Muscle layer of colon (tissue), 2 donors: Measurements from ENCODE around the gene RERGL.

Experiments
- H3K27ac ChIP-seq: one replicate; pipeline ENCODE4 v1.7.0; 2013; ENCODE audit warnings: low read depth, mild to moderate bottlenecking, low read length, moderate library complexity
- H3K27me3 ChIP-seq, 2 donors: one replicate each; pipeline ENCODE4 v1.7.0; 2013; ENCODE audit warnings: low read length in 2 of 2, mild to moderate bottlenecking in 2 of 2; ENCODE audit not compliant: insufficient read depth in 2 of 2, control insufficient read depth in 1 of 2
- H3K36me3 ChIP-seq: one replicate; pipeline ENCODE4 v1.7.0; 2013; ENCODE audit warnings: mild to moderate bottlenecking, low read length; ENCODE audit not compliant: insufficient read depth
- H3K4me1 ChIP-seq: one replicate; pipeline ENCODE4 v1.7.0; 2013; ENCODE audit warnings: mild to moderate bottlenecking, low read length; ENCODE audit not compliant: insufficient read depth
- H3K4me3 ChIP-seq, 2 donors: one replicate each; pipeline ENCODE4 v1.7.0; 2013; ENCODE audit warnings: low read length in 2 of 2, low read depth in 1 of 2, mild to moderate bottlenecking in 1 of 2, moderate library complexity in 1 of 2
- H3K9ac ChIP-seq: one replicate; pipeline ENCODE4 v1.7.0; 2013; ENCODE audit warnings: low read length
- H3K9me3 ChIP-seq: one replicate; pipeline ENCODE4 v1.7.0; 2013; ENCODE audit warnings: mild to moderate bottlenecking, low read length
- donor health status: abdominal sarcoma.
- donor health status: Adenocarcinoma of cecum.

The RERGL gene, protein sequence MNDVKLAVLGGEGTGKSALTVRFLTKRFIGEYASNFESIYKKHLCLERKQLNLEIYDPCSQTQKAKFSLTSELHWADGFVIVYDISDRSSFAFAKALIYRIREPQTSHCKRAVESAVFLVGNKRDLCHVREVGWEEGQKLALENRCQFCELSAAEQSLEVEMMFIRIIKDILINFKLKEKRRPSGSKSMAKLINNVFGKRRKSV

DNA sequence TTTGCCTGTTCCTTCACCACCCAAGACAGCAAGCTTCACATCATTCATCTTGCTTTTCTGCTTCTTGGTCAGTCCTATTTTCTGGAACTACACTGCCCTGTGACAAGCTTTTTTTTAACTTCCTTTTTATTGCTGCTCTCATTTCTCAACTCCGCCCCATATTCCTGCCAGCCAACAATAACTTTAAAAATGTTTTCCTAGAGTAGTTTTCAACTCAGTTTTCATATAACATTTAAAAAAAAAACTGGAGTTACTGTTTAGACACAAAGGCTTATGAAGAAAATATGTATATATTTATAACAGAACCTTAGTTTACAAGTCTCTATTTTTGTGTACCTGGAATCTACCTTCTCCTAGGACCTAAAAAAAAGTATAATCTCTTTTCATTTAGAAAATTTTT, at the start of gene RERGL:
RERGL (minus strand) TSS at position 101 of the 400 bp plus-strand sequence; CDS start at position 48, 53 bp downstream.
- H3K36me3 ChIP-seq, result no peaks in the 10 kb centered on the region
- H3K4me1 ChIP-seq, result no peaks in the 10 kb centered on the region
- H3K27ac ChIP-seq, result no peak within 1 kb of the TSS
- H3K27me3 ChIP-seq, result no peaks in the 10 kb centered on the region
- no peak within 1 kb of the TSS for H3K4me3 ChIP-seq
- H3K9ac ChIP-seq, result no peak within 1 kb of the TSS
- H3K9me3 ChIP-seq, result no peaks in the 10 kb centered on the region

DNA sequence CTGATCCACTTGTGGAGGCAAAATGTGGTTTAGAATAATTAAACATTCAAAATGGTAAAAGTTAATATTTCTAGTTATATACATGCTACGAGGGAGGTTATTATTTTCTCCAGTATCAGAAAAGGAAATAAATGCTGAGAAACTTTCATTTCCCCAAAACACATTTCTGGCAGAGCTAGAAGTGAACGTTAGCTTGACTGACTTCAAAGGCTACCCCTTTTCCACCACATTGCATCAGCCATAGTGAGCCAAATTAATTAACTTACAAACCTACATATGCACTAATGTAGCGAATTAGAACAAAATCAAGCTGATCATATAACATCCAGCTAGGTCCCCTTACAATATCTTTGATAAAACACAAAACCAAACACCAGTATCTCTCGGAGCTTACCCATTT, 49.3 kb upstream of the RERGL start:
- Histone ChIP-seq H3K27me3 (no peaks in the 10 kb centered on the region), H3K36me3 (no peaks in the 10 kb centered on the region), H3K9me3 (no peaks in the 10 kb centered on the region), H3K27ac (no peak overlapping the region), H3K4me3 (no peak overlapping the region), H3K9ac (no peak overlapping the region), H3K4me1 (no peaks in the 10 kb centered on the region)

DNA sequence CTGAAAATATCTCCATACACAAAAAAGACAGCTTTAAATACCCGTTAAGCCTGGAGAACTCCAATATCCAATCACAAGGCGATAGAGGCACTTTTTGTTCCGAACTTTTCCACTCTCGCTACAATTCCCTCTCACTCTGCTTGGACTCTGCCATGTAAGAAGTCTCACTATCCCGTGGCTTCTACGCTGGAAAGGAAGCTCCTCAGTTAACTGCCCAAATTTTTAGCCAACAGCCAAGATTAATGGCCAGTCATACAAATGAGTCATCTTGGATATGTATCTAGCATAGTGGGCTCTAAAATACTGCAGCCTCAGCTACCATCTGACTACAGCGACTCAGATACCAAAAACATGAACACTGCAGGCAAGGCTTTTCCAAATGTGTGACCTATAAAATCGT, 45.5 kb upstream of the RERGL start:
- no peak overlapping the region for H3K9ac ChIP-seq
- no peak overlapping the region for H3K4me3 ChIP-seq
- no peaks in the 10 kb centered on the region for H3K27me3 ChIP-seq
- no peaks in the 10 kb centered on the region for H3K4me1 ChIP-seq
- no peaks in the 10 kb centered on the region for H3K9me3 ChIP-seq
- H3K27ac ChIP-seq, result no peak overlapping the region
- no peaks in the 10 kb centered on the region for H3K36me3 ChIP-seq

DNA sequence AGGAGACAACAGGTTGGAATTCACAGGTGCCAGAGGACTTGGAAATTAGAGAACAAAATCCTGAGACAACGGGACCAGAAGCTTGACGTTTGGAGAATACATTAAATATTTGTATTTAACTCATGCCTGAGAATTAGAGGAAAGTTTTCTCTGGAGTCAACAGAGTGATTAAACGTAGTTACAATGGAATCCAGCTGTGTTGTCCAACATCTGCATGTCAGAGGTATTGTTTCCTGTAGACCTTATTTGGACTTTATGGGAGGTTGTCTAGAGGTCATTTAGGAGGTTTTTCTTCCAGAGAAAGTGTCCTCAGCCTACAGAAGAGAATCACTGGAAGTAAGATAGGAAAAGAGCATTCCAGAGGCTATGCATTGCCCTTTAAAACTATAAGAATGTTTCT, 45.1 kb upstream of the RERGL start:
- Histone ChIP-seq H3K36me3 (no peaks in the 10 kb centered on the region), H3K27ac (no peak overlapping the region), H3K4me1 (no peaks in the 10 kb centered on the region), H3K4me3 (no peak overlapping the region), H3K9me3 (no peaks in the 10 kb centered on the region), H3K9ac (no peak overlapping the region), H3K27me3 (no peaks in the 10 kb centered on the region)

DNA sequence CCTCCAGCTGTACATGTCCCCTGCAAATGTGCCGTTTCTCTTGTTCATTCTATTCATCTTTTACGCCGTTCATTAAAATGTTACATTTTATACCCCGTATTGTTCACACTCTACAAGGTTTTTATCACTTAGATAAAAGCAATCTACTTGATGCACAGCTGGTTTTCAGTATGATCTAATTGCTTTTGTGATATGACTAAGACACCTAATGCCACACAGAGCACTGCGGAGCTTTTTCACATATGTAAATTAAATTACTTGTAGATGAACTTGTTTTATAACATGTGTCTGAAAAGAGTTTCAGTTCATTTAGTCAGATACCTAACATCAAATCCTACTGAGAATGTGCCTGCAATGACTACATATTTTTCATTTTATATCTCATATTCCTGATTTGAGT, 40.9 kb upstream of the RERGL start:
- no peak overlapping the region for H3K9ac ChIP-seq
- H3K27me3 ChIP-seq, result no peaks in the 10 kb centered on the region
- no peaks in the 10 kb centered on the region for H3K36me3 ChIP-seq
- no peak overlapping the region for H3K27ac ChIP-seq
- H3K4me1 ChIP-seq, result no peaks in the 10 kb centered on the region
- H3K9me3 ChIP-seq, result peaks cover 6% of the 10 kb centered on the region
- no peak overlapping the region for H3K4me3 ChIP-seq

DNA sequence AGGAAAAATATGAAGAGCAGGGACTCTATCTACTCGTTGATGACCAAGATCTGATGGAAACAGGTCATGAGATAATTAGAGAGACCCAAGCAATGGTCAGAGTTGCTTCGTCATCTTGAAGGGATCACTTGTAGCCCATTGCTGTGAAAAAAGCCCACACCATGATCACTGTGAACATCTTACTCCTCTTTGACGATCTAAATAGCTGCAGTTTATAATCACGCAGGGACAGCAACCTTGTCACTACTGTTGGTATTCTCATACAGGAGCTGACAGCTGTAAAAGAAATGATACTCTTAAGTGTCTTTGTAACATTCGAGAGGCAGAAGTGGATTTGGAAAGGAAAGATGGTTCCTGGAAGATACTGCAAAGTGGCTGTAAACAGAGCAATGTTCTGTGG, 33.7 kb upstream of the RERGL start:
- Histone ChIP-seq H3K36me3 (no peaks in the 10 kb centered on the region), H3K27me3 (no peaks in the 10 kb centered on the region), H3K27ac (no peak overlapping the region), H3K9ac (no peak overlapping the region), H3K9me3 (peaks cover 6% of the 10 kb centered on the region), H3K4me1 (no peaks in the 10 kb centered on the region), H3K4me3 (no peak overlapping the region)

DNA sequence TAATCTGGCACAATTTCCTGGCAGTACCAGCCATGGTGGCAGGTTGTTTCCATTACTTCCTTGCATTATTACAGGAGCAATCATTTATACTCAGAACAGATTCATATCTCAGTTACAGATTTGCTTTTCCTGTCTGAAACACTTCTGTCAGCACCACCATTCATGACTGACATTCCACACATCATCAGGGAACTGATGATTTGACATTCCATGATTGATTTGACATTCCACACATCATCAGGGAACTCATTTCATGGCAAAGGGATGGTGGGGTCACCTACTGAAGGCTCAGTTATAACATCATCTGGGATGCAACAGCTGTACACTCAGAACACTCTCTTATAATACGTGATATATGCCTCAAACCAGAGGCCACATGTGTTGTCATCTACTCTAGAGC, 30.9 kb upstream of the RERGL start:
- Histone ChIP-seq H3K4me1 (no peaks in the 10 kb centered on the region), H3K27me3 (no peaks in the 10 kb centered on the region), H3K4me3 (no peak overlapping the region), H3K9ac (no peak overlapping the region), H3K27ac (no peak overlapping the region), H3K9me3 (no peaks in the 10 kb centered on the region), H3K36me3 (no peaks in the 10 kb centered on the region)

DNA sequence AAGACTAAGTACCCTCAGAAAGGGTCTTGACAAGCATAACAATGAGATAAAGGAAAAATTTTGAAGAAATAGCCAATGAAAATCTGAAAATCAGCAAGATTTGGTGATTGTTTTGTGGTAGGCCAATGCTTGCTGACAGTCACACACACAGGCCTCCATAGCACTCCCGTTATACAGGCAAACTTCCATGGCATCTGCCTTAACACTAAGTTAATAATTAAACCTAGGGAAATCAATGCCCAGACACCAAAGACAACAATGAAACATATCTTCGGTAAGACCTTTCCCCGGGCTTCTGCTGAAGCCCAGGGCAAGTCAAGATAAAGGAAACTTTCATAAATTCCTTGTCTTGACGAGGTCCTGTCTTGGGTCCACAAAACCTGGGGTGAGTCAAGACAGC, 18.6 kb upstream of the RERGL start:
- H3K4me3 ChIP-seq, result no peak overlapping the region
- no peaks in the 10 kb centered on the region for H3K4me1 ChIP-seq
- no peak overlapping the region for H3K27ac ChIP-seq
- H3K9me3 ChIP-seq, result no peaks in the 10 kb centered on the region
- H3K36me3 ChIP-seq, result no peaks in the 10 kb centered on the region
- H3K27me3 ChIP-seq, result no peaks in the 10 kb centered on the region
- H3K9ac ChIP-seq, result no peak overlapping the region

DNA sequence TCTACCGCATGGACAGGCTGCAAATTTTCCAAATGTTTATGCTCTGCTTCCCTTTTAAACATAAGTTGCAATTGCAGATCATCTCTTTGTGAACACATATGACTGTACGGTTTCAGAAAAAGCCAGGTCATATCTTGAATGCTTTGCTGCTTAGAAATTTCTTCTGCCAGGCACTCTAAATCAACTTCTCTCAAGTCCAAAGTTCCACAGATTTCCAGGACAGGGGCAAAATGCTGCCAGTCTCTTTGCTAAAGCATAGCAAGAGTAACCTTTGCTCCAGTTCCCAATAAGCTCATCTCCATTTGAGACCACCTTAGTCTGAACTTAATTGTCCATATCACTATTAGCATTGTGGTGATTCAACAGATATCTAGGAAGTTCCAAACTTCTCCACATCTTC, 13.6 kb upstream of the RERGL start:
- no peaks in the 10 kb centered on the region for H3K4me1 ChIP-seq

DNA sequence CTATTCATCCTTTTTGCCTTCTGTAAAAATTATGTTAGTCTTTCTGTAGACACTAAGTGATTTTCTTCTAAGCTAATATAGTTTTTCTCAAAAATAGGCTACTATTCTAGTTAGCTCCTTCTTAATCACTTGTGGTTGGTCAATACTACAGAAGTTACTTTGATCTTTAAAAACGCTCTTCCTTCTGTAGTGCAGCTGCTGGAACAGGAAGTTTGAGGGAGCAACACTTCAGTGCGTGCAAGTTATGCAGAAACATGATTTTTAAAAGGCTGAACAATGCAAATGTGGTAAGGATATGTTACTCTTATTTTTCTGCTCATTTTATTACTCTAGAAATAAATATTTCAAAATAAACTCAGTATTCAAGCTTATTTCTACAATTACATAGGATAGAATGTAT, 11.1 kb upstream of the RERGL start:
- no peaks in the 10 kb centered on the region for H3K4me1 ChIP-seq
- no peaks in the 10 kb centered on the region for H3K36me3 ChIP-seq
- H3K9me3 ChIP-seq, result no peaks in the 10 kb centered on the region
- H3K27me3 ChIP-seq, result no peaks in the 10 kb centered on the region
- H3K9ac ChIP-seq, result no peak overlapping the region
- no peak overlapping the region for H3K4me3 ChIP-seq
- no peak overlapping the region for H3K27ac ChIP-seq

More for the DNA sequence above, 13.6 kb upstream of the RERGL start:
- H3K36me3 ChIP-seq, result no peaks in the 10 kb centered on the region
- H3K9ac ChIP-seq, result no peak overlapping the region
- no peak overlapping the region for H3K4me3 ChIP-seq
- H3K27ac ChIP-seq, result no peak overlapping the region
- H3K9me3 ChIP-seq, result no peaks in the 10 kb centered on the region
- H3K27me3 ChIP-seq, result no peaks in the 10 kb centered on the region

DNA sequence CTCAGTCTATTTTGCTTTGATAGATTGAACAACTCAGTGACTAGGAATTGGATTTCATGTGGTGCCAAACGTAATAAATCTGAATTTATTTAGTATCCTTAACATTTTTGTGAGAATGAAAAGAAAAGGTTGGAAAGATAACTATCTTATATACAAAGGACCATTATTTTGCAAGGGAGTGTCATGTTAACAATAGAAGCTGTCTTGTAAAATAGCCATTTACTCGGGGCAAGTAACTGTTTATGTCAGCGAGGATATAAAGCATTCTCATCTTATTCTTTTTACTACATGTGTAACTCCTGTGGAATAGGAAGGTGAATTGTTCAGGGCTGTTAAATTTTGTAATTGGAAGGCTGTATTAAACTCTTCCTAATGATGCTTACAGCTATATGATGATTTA, 5.9 kb downstream of the RERGL start:
- Histone ChIP-seq H3K36me3 (no peaks in the 10 kb centered on the region), H3K4me3 (no peak overlapping the region), H3K9ac (no peak overlapping the region)

DNA sequence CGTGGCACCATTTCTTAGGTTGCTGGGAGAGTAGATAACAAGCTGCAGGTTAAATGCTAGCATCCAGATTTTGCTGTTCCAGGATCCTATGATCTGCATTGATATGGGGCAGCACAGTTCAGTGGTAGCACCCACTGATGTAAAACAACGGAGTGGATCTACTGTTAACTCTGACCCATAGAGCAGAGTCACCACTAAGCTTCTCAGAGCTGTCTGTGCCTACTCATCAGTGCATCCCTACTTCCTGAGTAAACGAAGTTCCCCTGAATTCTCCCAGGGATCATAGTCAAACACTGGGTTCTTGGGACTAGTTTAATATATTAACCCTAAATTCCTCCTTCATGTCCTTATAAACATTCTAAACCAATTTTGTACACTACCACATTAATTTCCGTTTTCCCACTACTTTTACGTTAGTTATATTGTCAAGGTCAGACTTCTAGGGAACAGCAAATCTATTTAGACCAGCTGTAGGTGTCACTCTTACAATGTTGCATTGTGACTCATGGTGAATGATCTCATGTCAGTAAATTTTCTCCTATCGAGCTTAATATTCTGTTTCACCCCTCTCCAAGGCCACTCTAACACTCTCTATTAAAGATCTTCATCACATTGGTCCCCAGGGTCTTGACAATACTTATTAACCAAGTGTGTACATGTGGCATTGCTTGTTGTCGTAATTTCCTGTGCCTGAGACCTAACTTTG, 10.3 kb downstream of the RERGL start:
- H3K4me3 ChIP-seq, result no peak overlapping the region
- H3K36me3 ChIP-seq, result no peaks in the 10 kb centered on the region
- no peaks in the 10 kb centered on the region for H3K27me3 ChIP-seq

More for the DNA sequence above, 5.9 kb downstream of the RERGL start:
- H3K4me1 ChIP-seq, result no peaks in the 10 kb centered on the region
- no peak overlapping the region for H3K27ac ChIP-seq
- no peaks in the 10 kb centered on the region for H3K9me3 ChIP-seq
- no peaks in the 10 kb centered on the region for H3K27me3 ChIP-seq

More for the DNA sequence above, 10.3 kb downstream of the RERGL start:
- no peaks in the 10 kb centered on the region for H3K9me3 ChIP-seq
- no peaks in the 10 kb centered on the region for H3K4me1 ChIP-seq
- H3K9ac ChIP-seq, result no peak overlapping the region
- H3K27ac ChIP-seq, result no peak overlapping the region
